NCI-H69 (cell line): ENCODE measurements around the gene CREB5.

Experiments used
- DNase-seq: peaks from one replicate; lab custom pipeline; 2025; lab: John Stamatoyannopoulos, UW

The CREB5 gene

DNA sequence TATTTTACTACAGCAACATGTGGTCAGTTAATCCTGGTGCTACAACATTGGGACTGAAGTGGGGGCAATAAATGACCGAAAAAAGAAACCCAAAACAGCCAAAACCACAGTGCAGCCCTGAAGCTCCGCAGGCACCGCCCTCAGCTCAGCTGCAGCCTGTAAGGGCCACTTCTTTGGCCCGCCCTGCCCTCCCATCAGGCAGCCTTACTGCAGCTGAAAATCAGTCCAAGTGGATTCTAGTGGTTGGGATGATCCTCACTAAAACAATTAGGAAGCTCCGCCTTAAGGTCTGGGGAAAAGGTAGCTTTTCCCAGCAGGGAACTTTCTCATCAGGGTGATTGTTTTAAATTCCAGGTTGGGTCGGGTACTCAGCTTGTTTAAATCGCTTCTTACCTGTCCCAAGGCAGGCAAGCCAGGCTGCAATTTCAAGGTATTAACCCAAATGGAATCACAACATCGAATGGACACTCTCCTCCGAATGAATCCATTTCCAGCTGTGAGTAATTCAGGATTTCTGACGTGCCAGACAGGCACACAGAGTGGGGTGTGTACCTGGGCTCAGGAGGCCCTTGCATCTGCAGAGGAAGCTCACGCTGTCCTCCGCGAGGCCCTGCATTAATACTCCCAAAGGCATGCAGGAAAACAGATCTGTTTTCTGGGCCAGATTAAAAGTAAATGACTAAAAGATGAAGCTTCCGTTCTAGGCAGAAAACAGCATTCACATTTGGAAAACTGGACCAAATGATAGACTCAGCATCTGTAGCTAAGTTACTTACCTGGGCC is 104.3 kb downstream of the CREB5 start:
- DNase-seq = peak; percentile 61

DNA sequence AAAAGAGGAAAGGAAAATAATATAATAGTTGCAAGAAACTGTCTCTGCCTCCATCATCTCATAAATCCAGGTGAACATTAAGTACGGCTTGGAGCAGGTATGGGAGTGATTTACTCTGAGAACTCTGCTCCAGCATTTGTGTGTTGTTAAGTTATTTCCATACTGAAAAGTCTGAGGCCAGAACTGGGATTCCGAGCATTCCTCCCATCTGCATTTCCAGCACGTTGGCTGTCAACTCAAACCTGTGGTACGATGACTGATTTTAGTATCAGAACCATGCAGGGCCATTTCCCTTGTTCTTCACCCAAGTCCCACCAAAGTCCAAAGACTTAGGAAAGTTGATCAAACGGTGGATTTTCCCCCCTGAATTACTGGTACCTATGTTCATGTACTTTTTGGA is 104.9 kb downstream of the CREB5 start:
- no peak for DNase-seq

DNA sequence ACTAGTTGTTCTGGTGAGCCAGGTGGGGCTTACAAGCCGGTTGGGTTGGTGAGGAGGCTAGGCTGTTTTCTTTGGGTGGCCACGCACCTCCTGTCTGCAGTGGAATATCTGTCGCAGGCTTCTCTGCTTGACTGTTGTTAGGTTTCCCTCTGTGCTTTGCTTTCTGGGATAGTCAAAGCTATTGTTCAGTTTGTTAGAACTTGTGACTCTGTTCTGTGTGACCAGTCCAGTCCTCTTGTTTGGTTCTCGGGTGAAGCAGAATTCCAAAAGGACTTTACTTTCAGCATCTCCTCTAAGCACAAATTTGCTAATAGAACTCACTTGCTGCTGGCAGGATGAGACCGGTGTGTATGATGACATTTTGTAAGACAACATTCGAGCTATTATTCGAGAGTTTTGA is 105.3 kb downstream of the CREB5 start:
- no peak for DNase-seq

- peak; percentile 58 for DNase-seq
Observed at GRCh38 chr7:28520074-28521015, 108.0 kb downstream of the CREB5 start.

DNA sequence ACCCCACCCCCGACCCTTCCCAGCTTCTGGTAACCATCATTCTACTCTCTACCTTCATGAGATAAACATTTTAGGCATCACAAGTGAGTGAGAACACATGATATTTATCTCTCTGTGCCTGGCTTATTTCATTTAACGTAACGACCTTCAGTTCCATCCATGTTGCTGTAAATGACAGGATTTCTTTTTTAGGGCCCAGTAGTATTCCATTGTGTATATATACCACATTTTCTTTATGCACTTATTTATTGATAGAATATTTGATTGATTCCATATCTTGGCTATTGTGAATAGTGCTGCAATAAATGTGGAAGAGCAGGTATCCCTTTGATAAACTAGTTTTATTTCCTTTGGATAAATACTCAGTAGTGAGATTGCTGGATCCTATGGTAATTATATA is 112.7 kb downstream of the CREB5 start:
- DNase-seq = no peak

DNA sequence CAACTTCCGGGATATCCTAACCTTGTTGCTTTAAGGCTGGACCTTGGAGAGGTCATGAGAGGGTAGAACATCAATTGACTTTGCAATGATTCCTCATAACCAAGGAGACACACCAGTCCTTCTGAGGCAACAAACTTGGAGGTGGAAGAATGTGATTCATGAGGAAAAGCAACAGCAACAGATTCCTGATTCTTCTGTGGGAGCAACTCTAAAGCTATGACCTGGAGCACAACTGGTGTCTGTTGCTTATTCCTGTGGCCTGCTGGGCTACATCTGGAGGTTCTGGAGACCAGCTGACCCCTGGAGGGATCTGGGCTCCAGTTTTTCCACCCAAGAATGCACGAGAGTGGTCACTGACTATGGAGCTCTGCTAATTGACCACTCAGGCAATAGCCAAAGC is 116.6 kb downstream of the CREB5 start:
- no peak for DNase-seq

GRCh38 chr7:28529755-28530154 is 117.4 kb downstream of the CREB5 start:
- DNase-seq = no peak

DNA sequence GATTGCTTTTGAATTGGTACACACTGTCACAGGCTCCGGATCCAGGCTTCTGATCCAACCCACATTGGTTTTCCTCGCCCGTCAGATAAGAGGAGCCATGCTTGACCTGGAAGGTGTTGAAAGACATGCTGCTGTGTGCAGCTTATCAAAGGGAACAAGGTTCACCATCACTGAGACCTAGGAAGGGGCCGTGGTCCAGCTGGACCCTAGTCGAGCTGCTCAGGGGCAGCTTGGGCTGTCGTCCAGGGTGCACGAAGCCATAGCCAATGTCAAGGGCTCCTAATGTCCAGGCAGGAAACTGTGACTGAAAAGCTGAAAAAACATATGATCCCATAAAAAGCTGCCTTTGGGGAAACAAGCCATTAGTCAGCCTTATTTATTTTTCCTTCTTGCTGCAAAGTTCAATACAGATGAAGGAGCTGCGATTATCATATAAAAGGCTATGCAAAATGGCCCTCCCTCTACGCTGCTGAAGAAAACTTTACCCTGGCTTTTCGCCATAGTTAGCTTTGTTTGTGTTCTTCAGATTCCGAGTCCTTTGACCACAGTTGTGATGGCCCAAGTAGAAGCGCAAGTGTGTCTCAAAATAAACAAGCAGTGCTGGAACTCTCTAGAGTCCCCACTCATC is 118.0 kb downstream of the CREB5 start:
- no peak for DNase-seq

- DNase-seq = no peak
Observed at GRCh38 chr7:28530803-28531175, 118.5 kb downstream of the CREB5 start.

DNA sequence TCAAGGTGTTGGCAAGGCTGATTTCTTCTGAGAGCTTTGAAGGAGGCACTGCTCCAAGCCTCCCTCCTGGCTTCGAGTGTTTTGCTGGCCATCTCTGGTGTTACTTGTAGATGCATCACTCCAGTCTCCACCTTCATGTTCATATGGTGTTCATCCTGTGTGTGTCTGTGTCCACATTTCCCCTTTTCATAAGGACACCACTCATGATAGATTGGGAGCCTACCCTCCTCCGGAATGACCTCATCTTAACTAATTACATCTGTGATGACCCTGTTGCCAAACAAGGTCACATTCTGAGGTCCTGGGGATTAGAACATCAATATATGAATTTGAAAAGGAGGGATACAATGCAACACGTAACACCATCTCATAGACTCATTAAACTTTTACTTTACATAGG is 119.0 kb downstream of the CREB5 start:
- no peak for DNase-seq

DNA sequence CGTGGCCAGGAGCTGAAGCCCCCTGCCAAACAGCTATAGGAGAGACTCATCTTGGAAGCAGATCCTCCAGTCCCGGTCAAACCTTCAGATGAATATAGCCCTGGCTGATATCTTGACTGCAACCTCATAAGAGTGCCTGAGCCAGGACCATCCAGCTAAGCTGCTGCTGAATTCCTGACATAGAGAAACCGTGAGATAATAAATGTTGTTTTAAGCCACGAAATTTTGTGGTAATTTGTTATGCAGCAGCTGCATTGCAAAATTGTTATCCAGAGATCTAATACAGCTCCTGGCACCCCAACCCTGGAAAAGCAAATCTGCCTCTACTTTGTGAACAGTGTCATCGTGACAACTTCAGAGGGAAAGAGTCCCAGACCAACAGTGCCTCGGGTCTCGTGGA is 119.9 kb downstream of the CREB5 start:
- DNase-seq = no peak

- no peak for DNase-seq
Observed at GRCh38 chr7:28533267-28533666, 120.9 kb downstream of the CREB5 start.

- peak; percentile 54 for DNase-seq
Observed at GRCh38 chr7:28533731-28534531, 121.6 kb downstream of the CREB5 start.

DNA sequence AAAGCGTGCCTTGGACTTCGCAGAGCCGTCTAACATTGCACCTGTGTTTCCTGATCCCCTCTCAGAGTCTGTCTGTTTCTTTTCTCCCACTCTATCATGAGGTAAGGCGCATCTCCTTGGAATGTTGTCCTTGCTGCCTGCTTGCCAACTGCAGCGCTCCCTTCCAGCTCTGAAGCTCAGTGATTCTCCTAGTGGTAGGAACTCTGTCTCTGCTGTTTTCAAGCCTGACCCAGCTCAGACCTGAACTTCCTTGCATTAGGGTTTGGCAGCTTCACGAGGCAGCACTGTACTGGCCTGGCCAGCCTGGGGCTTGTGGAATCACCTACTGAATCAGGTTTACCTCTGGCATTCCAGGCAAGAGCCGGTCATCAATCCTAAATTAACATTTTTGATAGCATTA is 123.9 kb downstream of the CREB5 start:
- no peak for DNase-seq

DNA sequence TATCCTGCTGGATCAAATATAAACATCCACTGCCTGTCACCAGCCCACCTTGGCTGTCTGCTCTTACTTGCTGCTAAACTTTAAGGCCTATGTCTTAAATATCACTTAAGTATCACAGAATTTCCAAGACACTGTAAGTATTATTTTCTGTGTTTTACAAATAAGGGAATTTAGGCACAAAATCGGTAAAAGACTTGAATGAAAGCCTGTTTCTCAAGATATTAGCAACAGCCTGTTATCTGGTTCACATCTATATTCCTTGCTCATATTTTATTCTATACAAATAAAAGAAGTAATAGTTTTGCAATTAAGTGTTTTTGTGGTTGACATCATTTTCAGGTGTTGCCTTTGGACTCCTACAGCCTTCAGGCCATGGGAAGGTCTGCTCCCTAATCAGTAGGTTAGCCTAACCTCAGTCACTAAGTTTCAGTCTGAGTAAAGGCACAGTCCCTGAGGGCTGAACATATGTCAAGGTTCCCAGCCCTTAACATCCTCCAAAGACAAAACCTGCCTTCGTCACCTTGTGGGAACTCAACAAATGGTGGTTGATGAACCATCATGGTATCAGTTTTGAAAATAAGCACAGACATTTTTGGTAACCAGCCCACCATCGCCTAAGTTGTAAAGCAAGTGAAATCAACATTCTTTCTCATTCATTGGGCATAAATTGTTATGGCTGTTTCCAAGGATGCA is 127.1 kb downstream of the CREB5 start:
- no peak for DNase-seq

GRCh38 chr7:28542410-28542809 is 130.1 kb downstream of the CREB5 start:
- DNase-seq = no peak

DNA sequence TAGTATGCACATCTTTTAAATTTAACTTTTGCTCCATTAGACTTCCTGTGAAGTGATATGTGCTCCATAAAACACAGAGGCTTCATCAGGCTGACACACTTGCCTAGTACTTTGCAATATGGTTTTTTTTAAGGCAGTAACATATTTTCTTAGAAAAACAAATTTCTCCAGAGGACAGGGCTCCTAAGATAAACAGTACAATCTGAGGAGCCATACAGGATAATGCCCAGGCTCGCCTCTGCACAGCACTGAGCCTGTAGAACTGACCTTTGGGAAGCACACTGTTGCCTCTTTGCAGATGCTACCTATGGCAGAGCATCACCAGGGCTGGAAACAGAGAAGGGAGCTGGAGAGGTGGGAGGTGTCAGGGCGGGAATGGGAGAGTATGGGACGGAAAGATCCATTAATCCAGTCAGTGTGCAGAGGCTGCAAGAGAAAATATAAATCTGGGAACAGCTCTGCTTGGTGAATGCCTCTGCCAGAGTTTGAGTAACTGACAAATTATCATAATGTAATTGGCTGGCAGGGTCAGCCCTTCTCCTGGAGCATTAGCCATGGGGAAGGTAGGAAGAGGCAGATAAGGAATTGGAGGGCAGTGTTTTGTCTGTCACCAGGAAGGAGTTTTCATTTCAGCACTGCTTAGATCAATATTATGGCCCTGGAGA is 132.3 kb downstream of the CREB5 start:
- no peak for DNase-seq

DNA sequence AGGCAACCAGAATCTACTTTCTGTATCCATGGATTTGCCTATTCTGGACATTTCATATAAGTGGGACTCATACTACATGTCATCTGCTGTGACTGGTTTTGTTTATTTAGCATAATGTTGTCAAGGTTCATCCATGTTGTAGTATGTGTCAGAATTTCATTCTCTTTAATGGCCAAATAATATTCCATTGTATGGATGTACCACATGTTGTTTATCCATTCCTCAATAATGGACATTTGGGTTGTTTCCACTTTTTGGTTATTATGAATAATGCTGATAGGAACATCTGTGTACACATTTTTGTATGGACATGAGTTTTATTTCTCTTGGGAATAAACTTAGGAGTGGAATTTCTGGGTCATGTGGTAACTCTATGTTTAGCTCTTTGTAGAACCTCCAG is 133.7 kb downstream of the CREB5 start:
- DNase-seq = no peak

DNA sequence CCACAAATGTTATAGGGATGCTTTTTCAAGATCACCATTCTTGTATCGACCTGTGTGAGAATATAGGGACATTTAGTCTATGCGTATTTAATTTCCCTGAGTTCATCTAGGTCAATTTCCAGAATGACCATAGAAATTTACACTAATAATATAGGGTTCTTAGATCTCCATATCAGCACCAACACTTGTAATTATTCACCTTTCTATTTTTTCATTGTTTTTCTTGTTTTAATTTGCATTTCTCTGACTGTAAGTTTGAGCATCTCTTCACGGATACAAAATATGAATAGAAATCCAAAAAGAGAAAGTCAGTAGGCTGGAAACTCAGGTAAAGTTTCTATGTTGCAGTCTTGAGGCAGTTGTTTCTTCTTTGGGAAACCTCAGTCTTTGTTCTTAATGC is 134.8 kb downstream of the CREB5 start:
- no peak for DNase-seq

DNA sequence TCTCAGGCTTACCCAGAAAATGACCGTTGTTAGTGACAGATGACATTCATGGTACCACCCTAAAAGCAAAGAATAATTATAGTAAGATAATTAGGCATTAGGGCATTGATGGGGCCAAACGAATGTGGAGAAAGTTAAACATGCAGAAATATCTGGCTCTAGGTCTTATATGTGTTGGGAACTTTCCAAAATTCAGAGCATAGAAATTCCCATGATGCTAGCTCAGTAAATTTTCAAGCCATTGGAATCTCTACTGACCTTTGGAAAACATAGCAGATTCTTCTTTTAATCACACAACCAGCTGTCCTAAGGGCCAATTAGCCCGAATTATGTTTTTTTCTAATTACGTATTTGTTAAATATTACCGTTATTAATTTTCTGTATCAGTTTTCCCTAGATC is 136.1 kb downstream of the CREB5 start:
- no peak for DNase-seq

DNA sequence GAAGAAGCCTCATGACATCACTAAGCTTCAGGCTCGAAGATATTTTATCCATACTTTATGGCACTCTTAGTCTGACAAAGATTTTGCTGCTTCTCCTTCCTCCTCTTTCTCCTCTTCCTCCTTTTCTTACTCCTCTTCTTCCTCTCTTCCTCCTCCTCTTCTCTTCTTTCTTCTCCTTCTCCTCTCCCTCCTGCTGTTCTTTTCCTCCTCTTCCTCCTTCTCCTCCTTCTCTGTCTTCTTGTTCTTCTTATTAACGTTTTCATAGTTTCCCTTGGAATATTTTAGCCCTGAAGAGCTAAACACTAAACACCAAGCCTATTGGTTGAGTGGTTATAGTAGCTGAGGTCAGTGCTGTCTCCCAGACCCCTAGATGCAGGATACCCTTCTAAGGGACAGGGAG is 137.7 kb downstream of the CREB5 start:
- DNase-seq = no peak
